ENCODE data around the gene ANAPC5.
A peak's percentile ranks its signal among the peaks of the same experiment; 100 is the strongest.

The ANAPC5 gene

GRCh38 chr12:121330195-121330594, 22.0 kb downstream of the ANAPC5 start:
- H3K27me3 Mint-ChIP-seq (ENCODE audit: low read depth, poor library complexity): no peaks in the 10 kb centered on the region

GRCh38 chr12:121328620-121329019, 23.6 kb downstream of the ANAPC5 start:
- Mint-ChIP-seq H3K27ac (no peak overlapping the region), H3K4me3 (no peak overlapping the region), H3K4me1 (no peaks in the 10 kb centered on the region), H3K27me3 (ENCODE audit: low read depth, poor library complexity) (no peaks in the 10 kb centered on the region), H3K36me3 (ENCODE audit: low read depth) (peaks cover 69% of the 10 kb centered on the region), H3K9me3 (no peaks in the 10 kb centered on the region)
- no peak for TF ChIP-seq CTCF (IDR thresholded peaks at IDR 0.05)
- no peak for DNase-seq

More at GRCh38 chr12:121330195-121330594, 22.0 kb downstream of the ANAPC5 start:
- no peak for DNase-seq
- H3K9me3 Mint-ChIP-seq: no peaks in the 10 kb centered on the region
- H3K36me3 Mint-ChIP-seq (ENCODE audit: low read depth): peaks cover 73% of the 10 kb centered on the region
- H3K4me3 Mint-ChIP-seq: no peak overlapping the region
- no peaks in the 10 kb centered on the region for H3K4me1 Mint-ChIP-seq
- no peak overlapping the region for H3K27ac Mint-ChIP-seq
- TF ChIP-seq CTCF (IDR thresholded peaks at IDR 0.05): no peak

GRCh38 chr12:121326996-121327674, 25.1 kb downstream of the ANAPC5 start:
- no peak for TF ChIP-seq CTCF (IDR thresholded peaks at IDR 0.05)
- no peaks in the 10 kb centered on the region for H3K4me1 Mint-ChIP-seq
- no peaks in the 10 kb centered on the region for H3K9me3 Mint-ChIP-seq
- H3K27ac Mint-ChIP-seq: no peak overlapping the region
- H3K4me3 Mint-ChIP-seq: no peak overlapping the region
- H3K36me3 Mint-ChIP-seq (ENCODE audit: low read depth): peaks cover 68% of the 10 kb centered on the region
- DNase-seq: no peak
- no peaks in the 10 kb centered on the region for H3K27me3 Mint-ChIP-seq (ENCODE audit: low read depth, poor library complexity)

GRCh38 chr12:121325922-121326396, 26.3 kb downstream of the ANAPC5 start:
- Mint-ChIP-seq H3K9me3 (no peaks in the 10 kb centered on the region), H3K4me3 (no peak overlapping the region), H3K27me3 (ENCODE audit: low read depth, poor library complexity) (no peaks in the 10 kb centered on the region), H3K36me3 (ENCODE audit: low read depth) (peaks cover 59% of the 10 kb centered on the region), H3K4me1 (no peaks in the 10 kb centered on the region), H3K27ac (peak overlapping the region; percentile 24)
- TF ChIP-seq CTCF (IDR thresholded peaks at IDR 0.05): no peak
- no peak for DNase-seq

- H3K27ac Mint-ChIP-seq: no peak overlapping the region
- H3K9me3 Mint-ChIP-seq: no peaks in the 10 kb centered on the region
- H3K4me3 Mint-ChIP-seq: no peak overlapping the region
- no peaks in the 10 kb centered on the region for H3K4me1 Mint-ChIP-seq
- peaks cover 56% of the 10 kb centered on the region for H3K36me3 Mint-ChIP-seq (ENCODE audit: low read depth)
- TF ChIP-seq CTCF (IDR thresholded peaks at IDR 0.05): no peak
- no peak for DNase-seq
- H3K27me3 Mint-ChIP-seq (ENCODE audit: low read depth, poor library complexity): no peaks in the 10 kb centered on the region
Measured at GRCh38 chr12:121323908-121324307, 28.3 kb downstream of the ANAPC5 start.

- Mint-ChIP-seq H3K4me1 (no peaks in the 10 kb centered on the region), H3K9me3 (no peaks in the 10 kb centered on the region), H3K27ac (peak overlapping the region; percentile 87), H3K27me3 (ENCODE audit: low read depth, poor library complexity) (no peaks in the 10 kb centered on the region), H3K4me3 (no peak overlapping the region), H3K36me3 (ENCODE audit: low read depth) (peaks cover 62% of the 10 kb centered on the region)
- no peak for DNase-seq
- no peak for TF ChIP-seq CTCF (IDR thresholded peaks at IDR 0.05)
Measured at GRCh38 chr12:121318121-121318520, 34.1 kb downstream of the ANAPC5 start.
